ENCODE results near the gene P3R3URF. TPM values are rescaled to one million over a fixed set of nuclear protein-coding genes. Genes with fewer than 3 reads are reported as not detected.
A peak's percentile ranks its signal among the peaks of the same experiment; 100 is the strongest.

The P3R3URF gene
- total RNA-seq, 5 donors from 2014 or later (not counting 1 experiment from before 2014, with no cell fraction given), result not detected

GRCh38 chr1:46179138-46180081 is 3.1 kb upstream of the P3R3URF start:
- no peaks in the 10 kb centered on the region for H3K36me3 ChIP-seq (ENCODE audit: control insufficient read depth in 2 of 2, extremely low read depth in 1 of 2, insufficient read depth in 1 of 2, low read length in 1 of 2)
- peak; percentile 74 to 91 (median 80) for ATAC-seq (replicated peaks in 1 of 4)
- H3K27me3 ChIP-seq (replicated peaks in 1 of 2; ENCODE audit: control insufficient read depth in 2 of 2, extremely low read depth in 1 of 2, insufficient read depth in 2 of 2, low read length in 1 of 2), result peaks cover 0 to 6% of the 10 kb centered on the region in 2 experiments
- Mint-ChIP-seq H3K4me1 (peaks cover 0 to 7% (median 0%) of the 10 kb centered on the region in 3 donors), H3K36me3 (no peaks in the 10 kb centered on the region), H3K27me3 (no peaks in the 10 kb centered on the region), H3K27ac (no peak overlapping the region), H3K9me3 (no peaks in the 10 kb centered on the region), H3K4me3 (no peak overlapping the region)
- H3K27ac ChIP-seq (ENCODE audit: low read length), result no peak overlapping the region
- peak in 33 of 35 experiments; percentile 22 to 83 (median 53) for DNase-seq
- H3K4me1 ChIP-seq (ENCODE audit: control insufficient read depth in 1 of 2, extremely low read depth in 1 of 2, insufficient read depth in 2 of 2, low read length in 2 of 2), result peaks cover 0 to 9% of the 10 kb centered on the region in 2 experiments
- CTCF ChIA-PET, result interaction anchor here in 1 of 2 donors (0.6 to 1.7 kb wide), 3 partner anchors 75 to 143 kb away, joined by 3 to 5 read pairs (median 4); no protein-coding TSS in a partner anchor
- no peak overlapping the region for H3K4me3 ChIP-seq (ENCODE audit: control insufficient read depth in 1 of 2, extremely low read depth in 1 of 2, low read length in 1 of 2)
- 19% methylated on average over 7 of the region's 10 CpGs for WGBS (ENCODE audit: insufficient coverage)
- no peaks in the 10 kb centered on the region for H3K9me3 ChIP-seq
- POLR2A ChIA-PET, result no interaction called here

GRCh38 chr1:46175243-46175642 is 1.0 kb downstream of the P3R3URF start:
- Histone ChIP-seq H3K9me3 (no peaks in the 10 kb centered on the region), H3K27me3 (replicated peaks in 1 of 2; ENCODE audit: control insufficient read depth in 2 of 2, extremely low read depth in 1 of 2, insufficient read depth in 2 of 2, low read length in 1 of 2) (peaks cover 0 to 18% of the 10 kb centered on the region in 2 experiments), H3K27ac (ENCODE audit: low read length) (no peak overlapping the region), H3K4me1 (ENCODE audit: control insufficient read depth in 1 of 2, extremely low read depth in 1 of 2, insufficient read depth in 2 of 2, low read length in 2 of 2) (peaks cover 0 to 2% of the 10 kb centered on the region in 2 experiments), H3K36me3 (ENCODE audit: control insufficient read depth in 2 of 2, extremely low read depth in 1 of 2, insufficient read depth in 1 of 2, low read length in 1 of 2) (no peaks in the 10 kb centered on the region), H3K4me3 (ENCODE audit: control insufficient read depth in 1 of 2, extremely low read depth in 1 of 2, low read length in 1 of 2) (no peak overlapping the region)
- POLR2A ChIA-PET, result no interaction called here
- Mint-ChIP-seq H3K27ac (no peak overlapping the region), H3K27me3 (peaks cover 3 to 4% of the 10 kb centered on the region in 2 donors), H3K4me3 (no peak overlapping the region), H3K9me3 (no peaks in the 10 kb centered on the region), H3K36me3 (no peaks in the 10 kb centered on the region), H3K4me1 (no peaks in the 10 kb centered on the region)
- ATAC-seq (replicated peaks in 1 of 4) (no peak), DNase-seq (no peak)
- CTCF ChIA-PET, result no interaction called here
- WGBS (ENCODE audit: insufficient coverage), result 60% methylated on average over 1 of the region's 3 CpGs

- DNase-seq (no peak), ATAC-seq (replicated peaks in 1 of 4) (no peak)
- no peaks in the 10 kb centered on the region for H3K9me3 ChIP-seq
- H3K27me3 ChIP-seq (replicated peaks in 1 of 2; ENCODE audit: control insufficient read depth in 2 of 2, extremely low read depth in 1 of 2, insufficient read depth in 2 of 2, low read length in 1 of 2), result peaks cover 0 to 17% of the 10 kb centered on the region in 2 experiments
- ChIA-PET POLR2A (no interaction called here), CTCF (no interaction called here)
- WGBS (ENCODE audit: insufficient coverage), result 81% methylated on average over 7 of the region's 11 CpGs
- no peak within 1 kb of the TSS for H3K27ac ChIP-seq (ENCODE audit: low read length)
- no peak within 1 kb of the TSS for H3K27ac Mint-ChIP-seq
- H3K4me1 ChIP-seq (ENCODE audit: control insufficient read depth in 1 of 2, extremely low read depth in 1 of 2, insufficient read depth in 2 of 2, low read length in 2 of 2), result peaks cover 0 to 2% of the 10 kb centered on the region in 2 experiments
- H3K4me3 ChIP-seq (ENCODE audit: control insufficient read depth in 1 of 2, extremely low read depth in 1 of 2, low read length in 1 of 2), result no peak within 1 kb of the TSS
- no peak within 1 kb of the TSS for H3K4me3 Mint-ChIP-seq
- H3K36me3 ChIP-seq (ENCODE audit: control insufficient read depth in 2 of 2, extremely low read depth in 1 of 2, insufficient read depth in 1 of 2, low read length in 1 of 2), result no peaks in the 10 kb centered on the region
- H3K27me3 Mint-ChIP-seq, result peaks cover 3 to 4% of the 10 kb centered on the region in 2 donors
- H3K36me3 Mint-ChIP-seq, result no peaks in the 10 kb centered on the region
- no peaks in the 10 kb centered on the region for H3K4me1 Mint-ChIP-seq
- H3K9me3 Mint-ChIP-seq, result no peaks in the 10 kb centered on the region
Observed at GRCh38 chr1:46174448-46175231, 1.6 kb downstream of the P3R3URF start, which contains the start of gene TSPAN1. TSPAN1 (plus strand) TSS chr1:46175087; CDS start chr1:46181108, 6,021 bp downstream.

DNA sequence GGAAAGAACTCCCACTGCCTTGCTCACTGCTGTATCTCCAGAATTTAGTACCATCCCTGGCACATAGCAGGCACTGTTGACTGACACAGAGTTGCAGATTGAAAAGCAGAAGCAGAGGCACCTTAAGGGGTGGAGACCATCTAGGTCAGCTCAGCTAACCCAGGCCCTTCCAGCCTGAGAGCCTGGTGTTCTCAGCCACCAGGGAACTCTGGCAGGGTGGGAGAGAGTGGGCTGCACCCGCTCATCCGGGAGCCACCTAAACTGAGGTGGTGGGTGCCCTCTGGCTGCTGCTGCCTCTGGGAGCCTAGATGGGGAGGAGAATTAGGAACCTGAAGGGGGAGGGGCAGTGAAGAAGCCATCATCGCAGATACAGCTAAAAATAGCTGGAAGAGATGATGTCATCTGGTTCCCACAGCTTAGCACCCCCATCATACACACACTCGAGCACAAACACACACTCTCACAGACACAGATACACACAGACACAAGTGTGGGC is 2.9 kb downstream of the P3R3URF start:
- ATAC-seq (replicated peaks in 1 of 4) (no peak), DNase-seq (no peak)
- Histone ChIP-seq H3K4me1 (ENCODE audit: control insufficient read depth in 1 of 2, extremely low read depth in 1 of 2, insufficient read depth in 2 of 2, low read length in 2 of 2) (no peaks in the 10 kb centered on the region), H3K9me3 (no peaks in the 10 kb centered on the region), H3K27ac (ENCODE audit: low read length) (no peak overlapping the region), H3K4me3 (ENCODE audit: control insufficient read depth in 1 of 2, extremely low read depth in 1 of 2, low read length in 1 of 2) (no peak overlapping the region), H3K36me3 (ENCODE audit: control insufficient read depth in 2 of 2, extremely low read depth in 1 of 2, insufficient read depth in 1 of 2, low read length in 1 of 2) (no peaks in the 10 kb centered on the region), H3K27me3 (replicated peaks in 1 of 2; ENCODE audit: control insufficient read depth in 2 of 2, extremely low read depth in 1 of 2, insufficient read depth in 2 of 2, low read length in 1 of 2) (peaks cover 0 to 17% of the 10 kb centered on the region in 2 experiments)
- WGBS (ENCODE audit: insufficient coverage), result no CpG with 5 or more reads among the region's 4 CpGs
- no peaks in the 10 kb centered on the region for H3K4me1 Mint-ChIP-seq
- no peaks in the 10 kb centered on the region for H3K36me3 Mint-ChIP-seq
- ChIA-PET CTCF (no interaction called here), POLR2A (no interaction called here)
- H3K4me3 Mint-ChIP-seq, result no peak overlapping the region
- H3K9me3 Mint-ChIP-seq, result no peaks in the 10 kb centered on the region
- H3K27me3 Mint-ChIP-seq, result peaks cover 4 to 5% of the 10 kb centered on the region in 2 donors
- H3K27ac Mint-ChIP-seq, result no peak overlapping the region

DNA sequence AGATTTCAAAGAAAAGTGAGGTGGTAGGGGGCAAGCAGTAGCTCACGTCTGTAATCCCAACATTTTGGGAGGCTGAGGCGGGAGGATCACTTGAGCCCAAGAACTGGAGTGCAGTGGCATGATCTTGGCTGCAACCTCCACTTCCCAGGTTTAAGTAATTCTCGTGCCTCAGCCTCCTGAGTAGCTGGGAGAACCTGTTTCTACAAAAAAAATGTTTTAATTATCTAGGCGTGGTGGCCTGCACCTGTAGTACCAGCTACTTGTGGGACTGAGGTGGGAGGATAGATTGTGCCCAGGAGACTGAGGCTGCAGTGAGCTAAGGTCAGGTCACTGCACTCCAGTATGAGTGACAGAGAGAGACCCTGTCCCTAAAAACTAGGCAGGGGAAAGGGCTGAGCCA is 4.0 kb downstream of the P3R3URF start:
- no peaks in the 10 kb centered on the region for H3K36me3 ChIP-seq (ENCODE audit: control insufficient read depth in 2 of 2, extremely low read depth in 1 of 2, insufficient read depth in 1 of 2, low read length in 1 of 2)
- no peak overlapping the region for H3K27ac ChIP-seq (ENCODE audit: low read length)
- no peak overlapping the region for H3K4me3 ChIP-seq (ENCODE audit: control insufficient read depth in 1 of 2, extremely low read depth in 1 of 2, low read length in 1 of 2)
- H3K27me3 ChIP-seq (replicated peaks in 1 of 2; ENCODE audit: control insufficient read depth in 2 of 2, extremely low read depth in 1 of 2, insufficient read depth in 2 of 2, low read length in 1 of 2), result peaks cover 0 to 20% of the 10 kb centered on the region in 2 experiments
- no peaks in the 10 kb centered on the region for H3K36me3 Mint-ChIP-seq
- H3K27ac Mint-ChIP-seq, result no peak overlapping the region
- DNase-seq (no peak), ATAC-seq (replicated peaks in 1 of 4) (no peak)
- peaks cover 4 to 6% (median 5%) of the 10 kb centered on the region in 3 donors for H3K4me1 Mint-ChIP-seq
- CTCF ChIA-PET, result no interaction called here
- peaks cover 3 to 4% of the 10 kb centered on the region in 2 experiments for H3K4me1 ChIP-seq (ENCODE audit: control insufficient read depth in 1 of 2, extremely low read depth in 1 of 2, insufficient read depth in 2 of 2, low read length in 2 of 2)
- H3K27me3 Mint-ChIP-seq, result peaks cover 4 to 8% of the 10 kb centered on the region in 2 donors
- POLR2A ChIA-PET, result no interaction called here
- WGBS (ENCODE audit: insufficient coverage), result 96% methylated on average over 2 of the region's 4 CpGs
- H3K4me3 Mint-ChIP-seq, result no peak overlapping the region
- H3K9me3 ChIP-seq, result no peaks in the 10 kb centered on the region
- H3K9me3 Mint-ChIP-seq, result no peaks in the 10 kb centered on the region

DNA sequence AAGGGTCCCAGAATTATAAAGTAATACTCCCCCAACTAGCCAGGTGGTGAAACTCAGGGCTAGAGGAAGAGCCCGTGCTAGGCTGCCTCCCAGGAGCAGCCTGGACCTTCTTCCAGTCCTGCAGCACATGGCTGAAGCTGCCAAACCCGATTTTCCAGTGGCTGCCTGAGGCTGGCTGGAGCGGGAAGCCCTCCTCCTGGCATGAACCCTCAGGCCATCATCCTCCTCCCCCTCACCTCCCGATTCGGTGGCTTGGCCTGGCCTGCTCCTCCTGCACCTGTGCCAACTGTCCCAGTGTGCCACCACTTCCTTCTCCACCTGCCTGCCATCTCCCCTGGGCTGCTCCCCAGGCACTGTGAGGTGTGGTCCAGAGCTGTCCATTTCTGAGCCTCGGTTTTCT is 4.4 kb downstream of the P3R3URF start:
- Histone ChIP-seq H3K4me3 (ENCODE audit: control insufficient read depth in 1 of 2, extremely low read depth in 1 of 2, low read length in 1 of 2) (no peak overlapping the region), H3K36me3 (ENCODE audit: control insufficient read depth in 2 of 2, extremely low read depth in 1 of 2, insufficient read depth in 1 of 2, low read length in 1 of 2) (no peaks in the 10 kb centered on the region), H3K9me3 (no peaks in the 10 kb centered on the region), H3K27me3 (replicated peaks in 1 of 2; ENCODE audit: control insufficient read depth in 2 of 2, extremely low read depth in 1 of 2, insufficient read depth in 2 of 2, low read length in 1 of 2) (peaks cover 0 to 24% of the 10 kb centered on the region in 2 experiments), H3K4me1 (ENCODE audit: control insufficient read depth in 1 of 2, extremely low read depth in 1 of 2, insufficient read depth in 2 of 2, low read length in 2 of 2) (peaks cover 3 to 9% of the 10 kb centered on the region in 2 experiments), H3K27ac (ENCODE audit: low read length) (no peak overlapping the region)
- H3K36me3 Mint-ChIP-seq, result no peaks in the 10 kb centered on the region
- ATAC-seq (replicated peaks in 1 of 4), result no peak
- no peak overlapping the region for H3K4me3 Mint-ChIP-seq
- no peak overlapping the region for H3K27ac Mint-ChIP-seq
- POLR2A ChIA-PET, result no interaction called here
- CTCF ChIA-PET, result no interaction called here
- no peak for DNase-seq
- H3K4me1 Mint-ChIP-seq, result peaks cover 9 to 10% (median 9%) of the 10 kb centered on the region in 3 donors
- H3K9me3 Mint-ChIP-seq, result no peaks in the 10 kb centered on the region
- WGBS (ENCODE audit: insufficient coverage), result 73% methylated on average over 3 of the region's 6 CpGs
- H3K27me3 Mint-ChIP-seq, result peaks cover 4 to 8% of the 10 kb centered on the region in 2 donors
